ENCODE measurements around the gene ARHGAP24. TPM values are rescaled to one million over a fixed set of nuclear protein-coding genes. Genes with fewer than 3 reads are reported as not detected.
"Not testable (repeated sequence)": the region's sequence is repeated elsewhere in the genome, so short reads cannot be mapped to it uniquely, and the experiment has no call there.

The ARHGAP24 gene
- total and polyA plus RNA-seq, 8 donors: 22.0 to 35.0 (median 25.8) TPM

DNA sequence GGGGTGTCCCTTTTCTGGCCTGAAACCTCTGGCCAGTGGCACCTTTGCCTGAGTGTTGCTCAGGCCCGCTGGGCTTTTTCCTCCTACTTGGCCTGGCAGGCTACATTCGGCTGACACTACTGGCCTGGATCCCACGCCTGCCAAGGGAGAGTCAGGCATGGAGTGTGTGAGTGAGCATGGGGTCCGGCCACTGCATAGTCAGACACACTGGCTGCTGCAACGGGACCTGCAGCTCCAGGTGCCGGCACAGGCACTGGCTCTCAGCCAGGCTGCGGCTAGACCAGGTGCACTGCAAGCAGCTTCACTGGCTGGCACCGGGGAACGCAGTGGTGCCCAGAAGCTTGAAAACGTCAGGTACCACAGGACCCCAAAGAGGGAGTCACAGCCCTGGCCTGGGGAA, 434.9 kb downstream of the ARHGAP24 start:
- no peak for ATAC-seq
- Histone ChIP-seq H3K27ac (no peak overlapping the region), H3K36me3 (no peaks in the 10 kb centered on the region), H3K4me3 (no peak overlapping the region), H3K27me3 (no peaks in the 10 kb centered on the region), H3K9me3 (no peaks in the 10 kb centered on the region), H3K4me1 (no peaks in the 10 kb centered on the region)
- intact Hi-C loops (cut with DNase I): no loop called here
- TF ChIP-seq, protein P1, sequence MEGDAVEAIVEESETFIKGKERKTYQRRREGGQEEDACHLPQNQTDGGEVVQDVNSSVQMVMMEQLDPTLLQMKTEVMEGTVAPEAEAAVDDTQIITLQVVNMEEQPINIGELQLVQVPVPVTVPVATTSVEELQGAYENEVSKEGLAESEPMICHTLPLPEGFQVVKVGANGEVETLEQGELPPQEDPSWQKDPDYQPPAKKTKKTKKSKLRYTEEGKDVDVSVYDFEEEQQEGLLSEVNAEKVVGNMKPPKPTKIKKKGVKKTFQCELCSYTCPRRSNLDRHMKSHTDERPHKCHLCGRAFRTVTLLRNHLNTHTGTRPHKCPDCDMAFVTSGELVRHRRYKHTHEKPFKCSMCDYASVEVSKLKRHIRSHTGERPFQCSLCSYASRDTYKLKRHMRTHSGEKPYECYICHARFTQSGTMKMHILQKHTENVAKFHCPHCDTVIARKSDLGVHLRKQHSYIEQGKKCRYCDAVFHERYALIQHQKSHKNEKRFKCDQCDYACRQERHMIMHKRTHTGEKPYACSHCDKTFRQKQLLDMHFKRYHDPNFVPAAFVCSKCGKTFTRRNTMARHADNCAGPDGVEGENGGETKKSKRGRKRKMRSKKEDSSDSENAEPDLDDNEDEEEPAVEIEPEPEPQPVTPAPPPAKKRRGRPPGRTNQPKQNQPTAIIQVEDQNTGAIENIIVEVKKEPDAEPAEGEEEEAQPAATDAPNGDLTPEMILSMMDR (IDR thresholded peaks at IDR 0.05): no peak
- DNase-seq: no peak

DNA sequence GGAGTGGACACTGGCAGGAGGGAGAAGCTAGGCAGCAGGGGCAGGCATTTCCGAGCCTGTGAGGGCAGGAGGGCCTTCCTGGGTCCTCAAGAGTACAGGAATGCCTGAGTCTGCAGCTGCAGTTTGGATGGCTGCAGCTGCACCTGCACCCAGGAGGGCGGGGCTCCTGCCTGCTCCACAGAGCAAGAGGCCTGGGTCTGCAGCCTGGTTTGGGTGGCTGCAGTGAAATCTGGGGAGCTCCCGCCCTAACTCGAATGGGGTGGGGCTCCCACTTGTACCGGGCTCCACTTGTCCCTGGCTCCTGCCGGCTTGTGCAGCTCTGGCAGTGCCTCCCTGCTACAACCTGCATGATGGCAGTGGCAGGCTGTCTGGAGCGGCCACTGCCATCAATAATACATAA, 436.0 kb downstream of the ARHGAP24 start:
- no peak overlapping the region for H3K4me3 ChIP-seq
- ATAC-seq (no peak), DNase-seq (no peak)
- no peaks in the 10 kb centered on the region for H3K4me1 ChIP-seq
- TF ChIP-seq, protein P1 (IDR thresholded peaks at IDR 0.05): no peak
- no peaks in the 10 kb centered on the region for H3K36me3 ChIP-seq
- no peak overlapping the region for H3K27ac ChIP-seq
- intact Hi-C loops (cut with DNase I): no loop called here
- no peaks in the 10 kb centered on the region for H3K9me3 ChIP-seq
- no peaks in the 10 kb centered on the region for H3K27me3 ChIP-seq

DNA sequence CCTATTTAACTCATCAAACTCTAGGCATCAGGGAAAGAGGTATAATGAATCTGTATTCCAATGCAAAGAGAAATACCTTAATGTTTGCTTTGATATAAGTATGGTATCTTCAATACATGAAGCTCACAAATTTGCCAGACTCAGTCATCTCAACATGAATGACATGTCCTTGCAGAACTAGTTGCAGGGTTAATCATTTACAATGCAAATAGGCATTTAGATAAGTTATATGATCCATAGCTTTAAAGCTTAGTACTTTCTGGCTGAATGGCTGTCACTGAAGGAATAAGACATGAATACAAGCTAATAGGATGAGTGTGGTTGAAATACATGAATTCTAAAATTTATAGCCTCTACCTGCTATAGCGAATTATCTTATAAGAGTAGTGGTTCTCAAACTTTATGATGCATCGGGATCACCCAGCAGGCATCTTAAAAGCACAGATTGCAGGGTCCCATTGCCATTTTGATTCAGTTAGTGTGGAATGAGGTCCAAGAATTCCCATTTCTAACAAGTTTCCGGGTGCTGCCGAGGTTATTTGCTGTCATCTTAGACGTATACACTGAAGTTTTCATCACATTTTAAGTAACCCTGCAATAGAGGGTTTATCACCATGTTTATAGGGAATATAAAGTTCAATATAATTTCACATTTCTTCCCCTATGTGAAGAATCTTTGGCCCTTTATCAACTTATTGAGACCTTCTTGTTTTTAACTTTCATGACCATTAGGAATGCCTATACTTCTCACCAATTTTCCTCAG, 439.2 kb downstream of the ARHGAP24 start:
- H3K4me3 ChIP-seq: no peak overlapping the region
- DNase-seq (no peak), ATAC-seq (no peak)
- no peaks in the 10 kb centered on the region for H3K27me3 ChIP-seq
- H3K27ac ChIP-seq: no peak overlapping the region
- no peaks in the 10 kb centered on the region for H3K36me3 ChIP-seq
- no peaks in the 10 kb centered on the region for H3K4me1 ChIP-seq
- no peaks in the 10 kb centered on the region for H3K9me3 ChIP-seq
- intact Hi-C loops (cut with DNase I): no loop called here
- TF ChIP-seq, protein P1 (IDR thresholded peaks at IDR 0.05): no peak

DNA sequence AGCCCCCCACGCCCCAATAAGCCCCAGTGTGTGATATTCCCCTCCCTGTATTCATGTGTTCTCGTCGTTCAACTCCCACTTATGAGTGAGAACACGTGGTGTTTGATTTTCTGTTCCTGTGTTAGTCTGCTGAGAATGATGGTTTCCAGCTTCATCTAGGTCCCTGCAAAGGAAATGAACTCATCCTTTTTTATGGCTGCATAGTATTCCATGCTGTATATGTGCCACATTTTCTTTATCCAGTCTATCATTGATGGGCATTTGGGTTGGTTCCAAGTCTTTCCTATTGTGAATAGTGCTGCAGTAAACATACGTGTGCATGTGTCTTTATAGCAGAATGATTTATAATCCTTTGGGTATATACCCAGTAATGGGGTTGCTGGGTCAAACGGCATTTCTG, 440.6 kb downstream of the ARHGAP24 start:
- H3K9me3 ChIP-seq; ATAC-seq; intact Hi-C loops (cut with DNase I); H3K27ac ChIP-seq; H3K27me3 ChIP-seq; H3K36me3 ChIP-seq; H3K4me1 ChIP-seq; DNase-seq; H3K4me3 ChIP-seq: not testable (repeated sequence)

DNA sequence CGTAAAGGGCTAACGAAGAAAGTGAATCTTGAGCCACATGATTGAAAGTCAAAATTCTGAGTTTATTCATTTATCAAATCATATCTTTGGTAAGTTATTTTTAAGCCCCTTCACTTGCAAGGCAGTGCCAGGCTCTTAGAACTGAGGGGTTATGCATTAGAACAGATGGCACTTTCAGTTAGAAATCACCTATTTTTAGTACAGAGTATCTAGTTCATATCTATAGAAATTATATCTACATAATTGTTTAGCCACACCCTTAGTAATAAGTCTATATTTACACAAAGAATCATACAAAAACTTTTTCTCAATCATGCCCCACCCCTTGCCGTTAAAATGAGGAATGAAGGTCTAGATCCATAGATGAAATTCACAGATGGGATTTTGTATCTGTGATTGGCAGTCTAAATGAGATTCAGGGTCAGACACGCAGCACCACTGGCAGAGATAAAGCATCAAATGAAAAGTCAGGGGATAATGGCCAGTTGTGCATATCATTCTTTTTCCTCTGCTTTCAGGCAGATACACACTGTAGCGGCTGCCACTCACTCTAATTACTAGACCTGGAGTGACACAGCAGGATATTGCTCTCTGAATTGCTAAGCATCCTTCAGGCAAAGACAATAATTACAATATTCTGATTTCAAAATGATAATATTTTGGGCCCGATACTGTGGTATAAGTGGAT, 444.4 kb downstream of the ARHGAP24 start:
- no peaks in the 10 kb centered on the region for H3K27me3 ChIP-seq

More for the DNA sequence above, 444.4 kb downstream of the ARHGAP24 start:
- intact Hi-C loops (cut with DNase I): no loop called here
- no peak overlapping the region for H3K4me3 ChIP-seq
- TF ChIP-seq, protein P1 (IDR thresholded peaks at IDR 0.05): no peak
- H3K36me3 ChIP-seq: no peaks in the 10 kb centered on the region
- no peak overlapping the region for H3K27ac ChIP-seq
- ATAC-seq (no peak), DNase-seq (no peak)
- H3K4me1 ChIP-seq: no peaks in the 10 kb centered on the region
- no peaks in the 10 kb centered on the region for H3K9me3 ChIP-seq
